ENCODE data around the gene ERAL1. TPM values are rescaled to one million over a fixed set of nuclear protein-coding genes. Genes with fewer than 3 reads are reported as not detected.
A peak's percentile ranks its signal among the peaks of the same experiment; 100 is the strongest.
"Not testable (repeated sequence)": the region's sequence is repeated elsewhere in the genome, so short reads cannot be mapped to it uniquely, and the experiment has no call there.

The ERAL1 gene
- total and polyA plus RNA-seq, 2 experiments from 2014 or later, result 32.3 to 77.1 TPM

GRCh38 chr17:28843816-28844148 is 11.0 kb upstream of the ERAL1 start:
- no peaks in the 10 kb centered on the region for H3K36me3 ChIP-seq

DNA sequence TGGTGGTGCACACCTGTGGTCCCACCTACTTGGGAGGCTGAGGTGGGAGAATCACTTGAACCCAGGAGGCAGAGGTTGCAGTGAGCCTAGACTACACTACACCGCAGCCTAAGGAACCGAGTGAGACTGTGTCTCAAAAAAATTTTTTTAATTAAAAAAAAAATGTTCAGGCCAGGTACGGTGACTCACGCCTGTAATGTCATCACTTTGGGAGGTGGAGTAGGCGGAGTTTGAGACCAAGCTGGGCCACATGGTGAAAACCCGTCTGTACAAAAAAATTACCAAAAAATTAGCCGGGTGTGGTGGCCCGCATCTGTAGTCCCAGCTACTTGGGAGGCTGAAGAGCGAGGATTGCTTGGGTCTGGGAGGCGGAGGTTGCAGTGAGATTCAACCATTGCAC is 8.6 kb upstream of the ERAL1 start:
- H3K9me3 ChIP-seq (ENCODE audit: low read depth), result no peaks in the 10 kb centered on the region
- no peak overlapping the region for H3K4me3 ChIP-seq
- no peak overlapping the region for H3K27ac ChIP-seq
- no peaks in the 10 kb centered on the region for H3K36me3 ChIP-seq
- no peak for DNase-seq (ENCODE audit: low read depth in 1 of 2, low spot score in 1 of 2)
- H3K27me3 ChIP-seq, result no peaks in the 10 kb centered on the region
- TF ChIP-seq, protein P1, sequence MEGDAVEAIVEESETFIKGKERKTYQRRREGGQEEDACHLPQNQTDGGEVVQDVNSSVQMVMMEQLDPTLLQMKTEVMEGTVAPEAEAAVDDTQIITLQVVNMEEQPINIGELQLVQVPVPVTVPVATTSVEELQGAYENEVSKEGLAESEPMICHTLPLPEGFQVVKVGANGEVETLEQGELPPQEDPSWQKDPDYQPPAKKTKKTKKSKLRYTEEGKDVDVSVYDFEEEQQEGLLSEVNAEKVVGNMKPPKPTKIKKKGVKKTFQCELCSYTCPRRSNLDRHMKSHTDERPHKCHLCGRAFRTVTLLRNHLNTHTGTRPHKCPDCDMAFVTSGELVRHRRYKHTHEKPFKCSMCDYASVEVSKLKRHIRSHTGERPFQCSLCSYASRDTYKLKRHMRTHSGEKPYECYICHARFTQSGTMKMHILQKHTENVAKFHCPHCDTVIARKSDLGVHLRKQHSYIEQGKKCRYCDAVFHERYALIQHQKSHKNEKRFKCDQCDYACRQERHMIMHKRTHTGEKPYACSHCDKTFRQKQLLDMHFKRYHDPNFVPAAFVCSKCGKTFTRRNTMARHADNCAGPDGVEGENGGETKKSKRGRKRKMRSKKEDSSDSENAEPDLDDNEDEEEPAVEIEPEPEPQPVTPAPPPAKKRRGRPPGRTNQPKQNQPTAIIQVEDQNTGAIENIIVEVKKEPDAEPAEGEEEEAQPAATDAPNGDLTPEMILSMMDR (IDR thresholded peaks at IDR 0.05; ENCODE audit: low read depth, low read length), result no peak
- H3K4me1 ChIP-seq (ENCODE audit: low read depth), result peaks cover 11% of the 10 kb centered on the region

More at GRCh38 chr17:28843816-28844148, 11.0 kb upstream of the ERAL1 start:
- H3K27ac ChIP-seq, result peak overlapping the region; percentile 55
- no peak for DNase-seq (ENCODE audit: low read depth in 1 of 2, low spot score in 1 of 2)
- no peak overlapping the region for H3K4me3 ChIP-seq
- peaks cover 6% of the 10 kb centered on the region for H3K4me1 ChIP-seq (ENCODE audit: low read depth)
- no peaks in the 10 kb centered on the region for H3K9me3 ChIP-seq (ENCODE audit: low read depth)
- H3K27me3 ChIP-seq, result no peaks in the 10 kb centered on the region
- TF ChIP-seq, protein P1 (IDR thresholded peaks at IDR 0.05; ENCODE audit: low read depth, low read length), result no peak

- H3K36me3 ChIP-seq; H3K27me3 ChIP-seq; H3K4me3 ChIP-seq; DNase-seq (ENCODE audit: low read depth in 1 of 2, low spot score in 1 of 2); H3K4me1 ChIP-seq (ENCODE audit: low read depth); H3K27ac ChIP-seq; H3K9me3 ChIP-seq (ENCODE audit: low read depth): not testable (repeated sequence)
These were observed 8.1 kb upstream of the ERAL1 start for GRCh38 chr17:28846699-28847098.

DNA sequence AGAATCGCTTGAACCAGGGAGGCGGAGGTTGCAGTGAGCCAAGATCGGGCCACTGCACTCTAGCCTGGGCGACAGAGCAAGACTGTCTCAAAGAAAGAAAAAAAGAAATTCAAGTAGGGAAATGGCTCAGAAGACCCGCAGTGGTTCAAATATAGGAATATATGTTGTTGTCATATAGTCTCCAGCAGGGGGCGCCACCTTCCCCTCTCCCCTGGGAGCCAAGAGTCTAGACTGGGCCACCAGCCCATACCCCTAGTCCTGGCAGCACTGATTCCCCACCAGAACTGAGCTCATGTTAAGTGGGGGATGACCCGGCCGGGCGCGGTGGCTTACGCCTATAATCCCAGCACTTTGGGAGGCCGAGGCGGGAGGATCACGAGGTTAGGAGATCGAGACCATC is 6.1 kb upstream of the ERAL1 start:
- H3K36me3 ChIP-seq; H3K9me3 ChIP-seq (ENCODE audit: low read depth); H3K4me3 ChIP-seq; H3K27me3 ChIP-seq; H3K4me1 ChIP-seq (ENCODE audit: low read depth); H3K27ac ChIP-seq: not testable (repeated sequence)
- TF ChIP-seq, protein P1 (IDR thresholded peaks at IDR 0.05; ENCODE audit: low read depth, low read length), result peak; percentile 29
- DNase-seq (ENCODE audit: low read depth in 1 of 2, low spot score in 1 of 2), result peak in 1 of 2 donors; percentile 20

- peak in 1 of 2 donors; percentile 50 for DNase-seq (ENCODE audit: low read depth in 1 of 2, low spot score in 1 of 2)
- H3K4me3 ChIP-seq, result no peak overlapping the region
- no peaks in the 10 kb centered on the region for H3K9me3 ChIP-seq (ENCODE audit: low read depth)
- H3K4me1 ChIP-seq (ENCODE audit: low read depth), result peaks cover 6% of the 10 kb centered on the region
- H3K27me3 ChIP-seq, result no peaks in the 10 kb centered on the region
- TF ChIP-seq, protein P1 (IDR thresholded peaks at IDR 0.05; ENCODE audit: low read depth, low read length), result peak; percentile 3
- H3K36me3 ChIP-seq, result no peaks in the 10 kb centered on the region
- peak overlapping the region; percentile 51 for H3K27ac ChIP-seq
These were observed 5.5 kb upstream of the ERAL1 start for GRCh38 chr17:28849281-28849680.

DNA sequence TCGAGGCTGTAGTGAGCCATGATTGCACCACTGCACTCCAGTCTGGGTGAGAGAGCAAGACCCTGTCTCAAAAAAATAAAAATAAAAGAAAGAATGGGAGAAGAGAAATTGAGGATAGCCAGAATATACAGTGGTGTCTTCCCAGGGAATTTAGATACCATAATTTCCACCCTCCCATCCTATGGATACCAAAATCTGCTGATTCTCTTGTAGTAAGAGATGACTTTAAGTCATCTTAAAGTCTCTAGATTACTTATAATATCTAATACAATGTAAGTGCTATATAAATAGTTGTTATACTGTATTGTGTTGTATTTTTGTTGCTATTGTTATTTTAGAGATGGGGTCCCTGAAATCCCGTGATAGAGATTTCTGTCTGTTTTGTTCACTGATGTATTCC is 1.5 kb upstream of the ERAL1 start:
- DNase-seq (ENCODE audit: low read depth in 1 of 2, low spot score in 1 of 2), result no peak
- Histone ChIP-seq H3K27me3 (no peaks in the 10 kb centered on the region), H3K4me3 (no peak overlapping the region), H3K9me3 (ENCODE audit: low read depth) (no peaks in the 10 kb centered on the region), H3K4me1 (ENCODE audit: low read depth) (peaks cover 6% of the 10 kb centered on the region), H3K27ac (no peak overlapping the region), H3K36me3 (peaks cover 6% of the 10 kb centered on the region)
- TF ChIP-seq, protein P1 (IDR thresholded peaks at IDR 0.05; ENCODE audit: low read depth, low read length), result no peak

Data from cardiac muscle cell (in vitro differentiated cells and primary cell).